Measurements from ENCODE around the gene PRKAA1.
"Not testable (repeated sequence)": the region's sequence is repeated elsewhere in the genome, so short reads cannot be mapped to it uniquely, and the experiment has no call there.

PRKAA1 gene

GRCh38 chr5:40733434-40733833, 64.7 kb downstream of the PRKAA1 start:
- DNase-seq (ENCODE audit: low spot score): no peak

- not testable (repeated sequence) for DNase-seq (ENCODE audit: low spot score)
Observed at GRCh38 chr5:40722497-40722911, 75.7 kb downstream of the PRKAA1 start.

- no peak for DNase-seq (ENCODE audit: low spot score)
Observed at GRCh38 chr5:40720069-40720468, 78.1 kb downstream of the PRKAA1 start.

GRCh38 chr5:40717281-40717680, 80.9 kb downstream of the PRKAA1 start:
- no peak for DNase-seq (ENCODE audit: low spot score)

GRCh38 chr5:40716590-40716989, 81.6 kb downstream of the PRKAA1 start:
- DNase-seq (ENCODE audit: low spot score): no peak

- no peak for DNase-seq (ENCODE audit: low spot score)
Observed at GRCh38 chr5:40716000-40716399, 82.2 kb downstream of the PRKAA1 start.

GRCh38 chr5:40714001-40714400, 84.2 kb downstream of the PRKAA1 start:
- DNase-seq (ENCODE audit: low spot score): no peak

GRCh38 chr5:40710575-40710974, 87.6 kb downstream of the PRKAA1 start:
- DNase-seq (ENCODE audit: low spot score): not testable (repeated sequence)

All from hematopoietic multipotent progenitor cell treated with erythropoietin and hydrocortisone succinate and interleukin-3 and kit ligand, for 17 days (in vitro differentiated cells).